Measurements from ENCODE around the gene AP3B2. TPM values are rescaled to one million over a fixed set of nuclear protein-coding genes. Genes with fewer than 3 reads are reported as not detected.

Gene AP3B2
- total and polyA plus RNA-seq, 2 donors (not counting 3 experiments of a cell fraction or from before 2014, with no cell fraction given): not detected

DNA sequence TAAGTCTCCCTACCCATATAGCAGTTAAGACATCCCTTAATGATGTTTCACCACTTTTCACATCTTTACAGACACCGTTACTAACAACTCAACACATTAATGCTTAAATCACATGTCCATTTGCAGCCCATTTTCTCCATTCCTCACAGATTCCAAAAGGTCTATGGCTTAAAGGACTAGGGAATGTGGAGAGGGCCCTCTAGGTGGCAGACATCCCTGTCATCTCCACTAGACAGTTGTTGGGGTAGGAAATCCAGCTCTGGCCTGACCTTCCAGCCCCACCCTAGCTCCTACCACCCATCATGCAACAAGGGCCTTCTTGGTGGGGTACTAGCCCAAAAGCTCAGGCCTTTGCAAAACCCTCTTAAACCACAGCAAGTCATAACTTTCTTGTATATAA is 87.7 kb downstream of the AP3B2 start:
- intact Hi-C loops (cut with micrococcal nuclease): no loop called here
- Histone ChIP-seq H3K9me3 (replicated peaks; ENCODE audit: control insufficient read depth, insufficient read depth, low read length) (no peaks in the 10 kb centered on the region), H3K4me1 (ENCODE audit: control insufficient read depth, extremely low read depth, insufficient read depth, low read length) (no peaks in the 10 kb centered on the region), H3K36me3 (ENCODE audit: control insufficient read depth in 2 of 2, extremely low read depth in 1 of 2, insufficient read depth in 2 of 2, low read length in 2 of 2) (no peaks in the 10 kb centered on the region), H2AFZ (ENCODE audit: low read depth, low read length) (no peak overlapping the region), H3K79me2 (ENCODE audit: control insufficient read depth, insufficient read depth, low read length) (no peaks in the 10 kb centered on the region), H4K20me1 (replicated peaks; ENCODE audit: control insufficient read depth, extremely low read depth, insufficient read depth, low read length) (no peaks in the 10 kb centered on the region), H3K9ac (replicated peaks; ENCODE audit: extremely low read depth, insufficient read depth, low read length) (no peak overlapping the region), H3K27me3 (ENCODE audit: control insufficient read depth in 2 of 2, insufficient read depth in 2 of 2, low read length in 2 of 2) (no peaks in the 10 kb centered on the region), H3K4me3 (replicated peaks in 1 of 3; ENCODE audit: insufficient read depth in 1 of 3, low read depth in 1 of 3, low read length in 3 of 3) (no peak overlapping the region), H3K9me1 (replicated peaks; ENCODE audit: control insufficient read depth, extremely low read depth, insufficient read depth, low read length) (no peaks in the 10 kb centered on the region), H3K4me2 (ENCODE audit: insufficient read depth, low read length) (no peak overlapping the region), H3K27ac (ENCODE audit: insufficient read depth, low read depth, low read length) (no peak overlapping the region)
- CTCF ChIA-PET: no interaction called here
- POLR2A ChIA-PET: no interaction called here
- dilution Hi-C loops (cut with MboI; ENCODE audit: extremely low pct_ligation_motif_present, low sequenced_read_pairs): no loop called here
- no TSS peak for BruUV-seq (replicated peaks)
- FAIRE-seq (no peak), DNase-seq (ENCODE audit: low read depth, low spot score) (no peak)
- TF ChIP-seq MYC (IDR thresholded peaks at IDR 0.05; ENCODE audit: low read depth, low read length) (no peak), EZH2 (IDR thresholded peaks at IDR 0.05; ENCODE audit: borderline replicate concordance, low read depth, low read length, severe bottlenecking) (no peak), POLR2A (IDR thresholded peaks at IDR 0.05; ENCODE audit: low read depth, low read length) (no peak), JUN (IDR thresholded peaks at IDR 0.05; ENCODE audit: borderline replicate concordance, insufficient read depth, insufficient read length, low read depth) (no peak), POLR2AphosphoS5 (IDR thresholded peaks at IDR 0.05; ENCODE audit: insufficient read depth, low read depth, low read length) (no peak), GATA2 (IDR thresholded peaks at IDR 0.05; ENCODE audit: insufficient read depth, insufficient read length, low read depth, low read length) (no peak), FOS (IDR thresholded peaks at IDR 0.05; ENCODE audit: borderline replicate concordance, insufficient read depth, low read length) (no peak)
- TF ChIP-seq, protein P1, sequence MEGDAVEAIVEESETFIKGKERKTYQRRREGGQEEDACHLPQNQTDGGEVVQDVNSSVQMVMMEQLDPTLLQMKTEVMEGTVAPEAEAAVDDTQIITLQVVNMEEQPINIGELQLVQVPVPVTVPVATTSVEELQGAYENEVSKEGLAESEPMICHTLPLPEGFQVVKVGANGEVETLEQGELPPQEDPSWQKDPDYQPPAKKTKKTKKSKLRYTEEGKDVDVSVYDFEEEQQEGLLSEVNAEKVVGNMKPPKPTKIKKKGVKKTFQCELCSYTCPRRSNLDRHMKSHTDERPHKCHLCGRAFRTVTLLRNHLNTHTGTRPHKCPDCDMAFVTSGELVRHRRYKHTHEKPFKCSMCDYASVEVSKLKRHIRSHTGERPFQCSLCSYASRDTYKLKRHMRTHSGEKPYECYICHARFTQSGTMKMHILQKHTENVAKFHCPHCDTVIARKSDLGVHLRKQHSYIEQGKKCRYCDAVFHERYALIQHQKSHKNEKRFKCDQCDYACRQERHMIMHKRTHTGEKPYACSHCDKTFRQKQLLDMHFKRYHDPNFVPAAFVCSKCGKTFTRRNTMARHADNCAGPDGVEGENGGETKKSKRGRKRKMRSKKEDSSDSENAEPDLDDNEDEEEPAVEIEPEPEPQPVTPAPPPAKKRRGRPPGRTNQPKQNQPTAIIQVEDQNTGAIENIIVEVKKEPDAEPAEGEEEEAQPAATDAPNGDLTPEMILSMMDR (IDR thresholded peaks at IDR 0.05; ENCODE audit: extremely low read depth in 1 of 2, insufficient read depth in 1 of 2, low read depth in 1 of 2, low read length in 2 of 2): no peak
- TF ChIP-seq, protein P2, sequence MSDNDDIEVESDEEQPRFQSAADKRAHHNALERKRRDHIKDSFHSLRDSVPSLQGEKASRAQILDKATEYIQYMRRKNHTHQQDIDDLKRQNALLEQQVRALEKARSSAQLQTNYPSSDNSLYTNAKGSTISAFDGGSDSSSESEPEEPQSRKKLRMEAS (IDR thresholded peaks at IDR 0.05; ENCODE audit: insufficient read depth, insufficient read length): no peak
